Left kidney (tissue), 2 donors: ENCODE results near the gene MAP4K3. TPM values are rescaled to one million over a fixed set of nuclear protein-coding genes. Genes with fewer than 3 reads are reported as not detected.
"Not testable (repeated sequence)": the region's sequence is repeated elsewhere in the genome, so short reads cannot be mapped to it uniquely, and the experiment has no call there.

Source experiments
- DNase-seq: peaks from one replicate; pipeline ENCODE4 v3.0.0-alpha.2; 2013
- polyA plus RNA-seq: library from polyadenylated mRNA; unstranded; fragments of 120-200 nt; gene quantifications from one replicate; pipeline ENCODE4 v1.2.1, GENCODE V29; 2013; ENCODE audit not compliant: insufficient read length

Gene MAP4K3
- polyA plus RNA-seq, 1 donor: 98.1 TPM

DNA sequence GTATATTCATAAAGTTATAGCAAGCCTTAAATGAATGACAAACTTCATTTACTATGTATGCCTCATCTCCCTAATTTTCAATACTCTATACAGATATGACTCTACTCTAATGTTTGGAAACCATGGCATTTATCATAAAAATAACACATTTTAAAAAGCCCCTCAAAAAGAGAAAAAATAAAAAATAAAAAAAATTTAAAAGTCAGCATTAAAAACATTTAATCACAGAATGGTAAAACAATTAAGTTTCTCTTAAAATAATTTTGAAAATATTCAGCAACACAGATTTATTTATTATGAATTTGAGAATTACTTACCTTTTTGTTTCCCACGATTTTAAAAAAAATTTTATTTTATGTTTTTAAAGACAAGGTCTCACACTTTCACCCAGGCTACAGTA lies 128.3 kb downstream of the MAP4K3 start:
- DNase-seq: no peak

DNA sequence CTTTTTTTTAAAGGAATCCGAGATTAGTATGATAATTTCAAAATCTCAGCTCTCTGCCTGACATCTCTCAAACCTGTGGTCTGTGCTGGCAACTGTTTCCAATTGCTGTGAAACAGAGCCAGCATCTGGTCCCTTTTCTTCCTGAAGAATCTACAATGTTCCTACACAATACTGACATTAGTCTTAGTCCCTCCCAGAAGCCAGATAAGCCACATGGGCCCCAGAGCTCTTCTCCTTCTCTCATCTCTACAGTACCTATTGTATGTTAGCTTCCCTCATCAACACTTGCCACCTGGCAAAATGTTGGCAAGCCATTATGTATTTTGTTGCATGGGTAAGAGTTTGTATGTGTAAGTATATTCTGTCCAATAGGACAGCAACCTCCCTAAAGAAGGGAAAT lies 130.5 kb downstream of the MAP4K3 start:
- no peak for DNase-seq

DNA sequence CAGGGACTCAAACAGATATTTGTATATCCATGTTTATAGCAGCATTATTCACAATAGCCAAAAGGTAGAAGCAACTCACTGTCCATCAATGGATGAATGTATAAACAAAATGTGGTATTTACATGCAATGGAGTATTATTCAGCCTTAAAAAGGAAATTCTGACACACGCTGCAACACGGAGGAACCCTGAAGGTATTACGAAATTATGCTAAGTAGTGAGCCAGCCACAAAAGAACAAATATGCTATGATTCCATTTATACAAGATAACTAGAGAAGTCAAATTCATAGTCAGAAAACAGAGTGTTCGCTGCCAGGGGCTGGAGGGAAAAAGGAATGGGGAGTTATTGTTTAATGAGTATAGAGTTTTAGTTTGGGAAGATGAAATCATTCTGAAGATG lies 132.4 kb downstream of the MAP4K3 start:
- DNase-seq: no peak

DNA sequence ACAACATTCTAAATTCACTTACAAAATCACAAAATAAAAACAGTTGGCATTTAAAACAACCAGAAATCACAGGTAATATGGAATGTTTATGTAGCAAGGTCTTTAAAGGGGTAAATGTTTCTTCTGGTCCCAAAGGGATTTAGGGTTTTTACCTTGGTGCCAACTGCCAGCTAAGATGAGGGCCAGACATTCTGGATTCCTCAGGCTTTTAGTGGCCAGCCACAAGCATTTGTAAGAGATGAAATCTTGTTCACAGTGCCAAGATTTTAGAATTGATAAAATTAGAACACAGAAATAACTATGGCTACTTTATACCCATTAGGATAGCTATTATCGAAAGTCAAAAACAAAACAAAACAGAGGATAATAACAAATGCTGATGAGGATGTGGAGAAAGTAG lies 132.9 kb downstream of the MAP4K3 start:
- no peak for DNase-seq

DNA sequence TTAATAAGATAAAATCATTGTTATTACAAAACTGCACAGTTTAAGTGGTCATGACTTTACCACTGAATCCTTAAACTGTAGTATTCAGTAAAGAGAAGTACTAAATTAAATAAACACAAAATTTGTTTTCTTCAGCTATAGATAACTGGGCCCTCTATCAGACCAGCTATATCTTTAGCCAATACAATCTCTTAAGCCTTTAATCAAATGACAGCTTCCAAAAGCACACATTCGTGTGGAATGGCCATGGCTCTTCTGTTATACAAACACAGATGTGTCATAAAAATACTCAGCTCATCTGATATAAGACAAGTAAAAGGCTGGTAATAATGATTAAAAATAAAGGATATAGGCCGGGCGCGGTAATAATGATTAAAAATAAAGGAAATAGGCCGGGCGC lies 135.7 kb downstream of the MAP4K3 start:
- no peak for DNase-seq

DNA sequence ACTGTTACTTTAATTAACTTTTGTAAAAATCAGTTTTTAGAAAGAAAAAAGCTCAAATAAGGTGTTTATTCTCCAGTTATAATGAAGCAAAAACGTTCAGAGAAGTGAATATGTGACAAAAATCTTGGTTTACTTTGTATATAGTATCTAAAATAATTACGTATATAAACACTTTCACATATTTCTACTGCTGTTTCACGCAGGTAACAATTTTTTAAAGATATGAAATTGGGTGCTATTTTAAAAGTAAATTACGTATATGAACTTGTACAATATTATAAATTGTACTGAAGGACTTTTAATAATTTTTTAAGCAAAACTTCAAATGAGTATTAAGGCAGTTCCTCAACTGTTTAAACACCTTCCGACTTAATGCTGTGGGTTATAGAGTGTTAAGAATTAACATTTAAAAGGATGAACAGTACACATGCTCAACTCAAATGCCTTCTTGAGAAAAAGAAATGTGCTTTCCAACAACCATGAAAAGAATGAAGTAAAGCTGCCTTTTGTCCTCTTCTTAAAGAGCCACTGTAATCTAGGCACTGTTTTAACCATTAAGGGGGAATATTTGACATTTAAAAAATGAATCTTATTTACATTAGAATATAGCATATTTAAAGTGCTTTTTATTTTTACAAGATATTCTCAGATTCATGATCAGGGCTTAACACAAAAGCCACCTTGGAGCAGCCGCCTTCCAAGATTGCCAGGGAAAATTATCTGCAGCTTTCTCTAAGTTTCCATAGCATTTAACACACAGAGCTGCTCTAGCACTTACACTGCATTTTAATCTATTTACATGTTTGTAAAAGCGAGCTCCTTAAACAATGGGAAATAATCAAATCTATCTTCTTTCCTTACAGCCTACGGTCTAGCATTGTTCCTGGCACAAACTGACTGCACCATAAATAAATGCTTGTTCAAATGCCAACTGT lies 136.8 kb downstream of the MAP4K3 start:
- no peak for DNase-seq

DNA sequence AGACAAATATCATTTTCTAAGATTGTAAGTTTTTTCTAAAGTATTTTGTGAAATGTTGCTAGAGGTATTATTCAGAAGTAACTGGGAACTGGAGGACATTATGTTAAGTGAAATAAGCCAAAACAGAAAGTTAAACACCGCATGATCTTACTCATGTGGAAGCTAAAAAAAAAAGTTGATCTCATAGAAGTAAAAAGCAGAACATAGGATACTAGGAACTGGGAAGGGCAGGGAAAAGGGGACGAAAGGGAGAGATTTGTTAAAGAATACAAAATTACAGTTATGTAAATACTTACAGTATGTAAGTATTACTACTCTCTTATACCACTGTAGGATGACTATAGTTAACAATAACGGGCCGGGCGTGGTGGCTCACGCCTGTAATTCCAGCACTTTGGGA lies 146.7 kb downstream of the MAP4K3 start:
- no peak for DNase-seq

DNA sequence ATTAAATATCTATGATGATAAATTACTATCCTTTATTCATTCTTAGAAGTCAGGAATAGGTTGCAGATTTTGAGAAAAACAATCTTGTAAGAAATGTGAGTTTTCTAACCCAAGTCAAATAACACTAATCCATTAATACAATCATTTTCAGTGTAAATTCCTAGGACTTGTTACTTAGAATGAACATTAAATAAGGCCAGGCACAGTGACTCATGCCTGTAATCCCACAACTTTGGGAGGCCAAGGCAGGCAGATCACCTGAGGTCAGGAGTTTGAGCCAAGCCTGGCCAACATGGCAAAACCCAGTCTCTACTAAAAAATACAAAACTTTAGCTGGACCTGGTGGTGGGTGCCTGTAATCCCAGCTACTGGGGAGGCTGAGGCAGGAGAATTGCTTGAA lies 147.5 kb downstream of the MAP4K3 start:
- DNase-seq: no peak

DNA sequence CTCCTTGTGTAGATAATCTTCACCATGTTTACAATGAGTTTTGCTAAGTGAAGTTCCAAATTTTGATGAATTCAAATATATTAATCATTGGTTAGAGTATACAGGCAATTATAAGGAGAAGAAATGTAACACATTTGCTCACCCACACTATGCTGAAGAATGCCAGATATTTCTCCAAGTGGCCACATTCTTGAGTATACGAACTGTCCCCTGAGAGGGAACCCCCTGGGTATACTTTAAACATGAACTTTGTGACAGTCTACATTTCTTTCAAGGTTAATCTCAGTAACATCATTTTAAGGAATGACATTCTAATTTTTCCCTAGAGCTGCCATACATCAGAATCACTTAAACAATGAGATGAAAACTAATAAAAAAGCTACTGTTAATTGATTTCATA lies 153.5 kb downstream of the MAP4K3 start:
- no peak for DNase-seq

DNA sequence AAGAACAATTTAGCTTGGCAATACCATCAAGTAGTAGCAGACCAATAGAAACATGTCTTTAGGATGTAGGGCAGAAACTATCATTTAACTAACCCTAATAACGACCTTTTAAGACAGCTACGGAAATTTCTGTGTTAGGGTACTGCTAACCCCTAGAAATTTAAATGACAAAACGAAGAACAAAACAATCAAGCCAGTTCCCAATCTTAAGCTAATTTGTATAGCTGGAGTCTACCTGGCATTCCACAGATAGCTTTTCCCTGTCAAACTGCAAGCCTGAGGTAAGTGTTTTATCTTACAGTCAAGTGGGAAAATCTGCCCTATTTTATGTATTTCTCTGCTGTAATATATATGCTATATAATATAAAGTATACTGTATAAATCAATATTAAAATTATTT lies 155.7 kb downstream of the MAP4K3 start:
- no peak for DNase-seq

DNA sequence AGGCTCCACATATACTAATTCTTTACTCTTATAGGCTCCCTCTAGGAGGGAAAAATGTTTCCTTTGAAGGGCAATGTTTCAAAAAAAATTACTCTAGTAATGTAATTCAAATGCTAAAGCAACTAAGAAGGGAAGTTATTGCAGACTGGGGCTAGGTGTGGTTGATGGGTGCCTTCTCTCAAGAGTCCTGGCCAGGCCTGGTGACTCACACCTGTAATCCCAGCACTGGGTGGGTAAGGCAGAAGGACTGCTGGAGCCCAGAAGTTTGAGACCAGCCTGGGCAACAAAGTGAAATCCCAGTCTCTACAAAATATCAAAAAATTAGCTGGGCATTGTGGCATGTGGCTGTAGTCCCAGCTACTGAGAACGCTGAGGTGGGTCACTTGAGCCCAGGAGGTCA lies 162.1 kb downstream of the MAP4K3 start:
- no peak for DNase-seq

DNA sequence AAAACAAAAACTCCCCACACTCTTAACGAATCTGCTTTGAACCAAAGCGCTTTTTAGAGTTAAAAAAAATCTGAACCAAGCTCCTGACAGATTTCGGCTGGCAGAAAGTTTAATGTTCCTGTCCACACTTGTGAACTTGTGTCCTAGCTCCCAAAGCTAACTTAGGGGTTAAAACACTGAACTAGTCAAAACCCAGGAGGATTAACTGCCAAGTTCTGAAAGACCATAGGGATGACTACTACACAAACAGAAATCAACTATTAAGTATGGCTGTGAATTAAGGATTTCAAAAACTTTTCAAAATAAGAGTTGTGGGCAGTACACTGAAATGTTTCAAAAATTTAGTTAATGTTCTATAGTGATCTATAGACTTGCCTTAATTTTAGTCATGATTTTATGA lies 167.1 kb downstream of the MAP4K3 start:
- no peak for DNase-seq

DNA sequence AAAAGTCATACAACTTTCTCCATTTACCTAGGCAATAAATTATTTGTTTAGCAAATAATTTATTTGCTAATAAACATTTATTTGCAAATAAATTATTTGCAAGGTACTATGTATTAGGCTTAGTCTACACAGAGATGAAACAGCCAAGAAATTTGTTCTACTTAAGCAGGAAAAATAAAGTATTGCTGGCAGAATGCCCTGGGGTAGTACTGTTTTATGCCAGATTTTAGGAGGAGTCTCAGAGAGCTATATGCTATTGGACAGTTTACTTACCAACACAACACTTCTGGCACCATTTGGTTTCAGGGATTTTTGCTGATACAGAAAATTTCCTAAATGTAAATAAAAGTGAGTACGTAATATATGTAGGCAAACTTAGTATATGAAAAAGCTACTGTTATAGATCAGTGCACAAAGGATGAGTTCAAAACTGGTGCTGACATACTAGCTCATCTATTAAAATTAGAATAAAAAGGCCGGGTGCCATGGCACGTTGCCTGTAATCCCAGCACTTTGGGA lies 170.1 kb downstream of the MAP4K3 start:
- no peak for DNase-seq

DNA sequence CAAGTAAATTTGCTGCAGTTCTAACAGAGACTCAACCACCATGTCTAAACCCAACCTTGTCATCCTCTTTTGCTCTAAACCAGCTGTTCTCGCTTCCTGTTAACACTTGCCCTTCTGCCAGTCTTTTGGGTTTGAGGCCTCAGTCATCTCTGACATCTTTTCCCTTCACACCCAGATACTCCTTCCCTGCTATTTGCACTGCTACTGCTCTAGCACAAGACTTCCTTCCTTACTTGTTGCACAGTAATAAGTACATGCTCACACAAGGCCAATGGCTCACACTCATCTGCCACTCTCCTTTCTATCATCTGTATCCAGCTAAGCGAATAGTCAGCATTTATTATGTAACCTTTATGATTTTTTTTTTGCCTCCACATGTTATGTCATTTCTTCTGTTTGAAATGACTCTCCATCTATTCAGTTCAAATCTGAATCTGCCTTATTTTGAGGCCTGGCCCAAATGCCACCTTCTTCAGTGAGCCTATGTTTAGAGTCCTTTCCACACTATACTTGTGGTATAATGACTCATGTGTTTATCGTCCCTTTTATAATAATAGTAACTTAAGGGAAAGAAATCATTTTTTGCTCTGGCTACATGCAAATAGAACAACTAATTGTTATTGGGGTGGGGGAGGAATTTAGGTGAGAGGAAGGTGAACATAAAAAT lies 170.8 kb downstream of the MAP4K3 start:
- no peak for DNase-seq

DNA sequence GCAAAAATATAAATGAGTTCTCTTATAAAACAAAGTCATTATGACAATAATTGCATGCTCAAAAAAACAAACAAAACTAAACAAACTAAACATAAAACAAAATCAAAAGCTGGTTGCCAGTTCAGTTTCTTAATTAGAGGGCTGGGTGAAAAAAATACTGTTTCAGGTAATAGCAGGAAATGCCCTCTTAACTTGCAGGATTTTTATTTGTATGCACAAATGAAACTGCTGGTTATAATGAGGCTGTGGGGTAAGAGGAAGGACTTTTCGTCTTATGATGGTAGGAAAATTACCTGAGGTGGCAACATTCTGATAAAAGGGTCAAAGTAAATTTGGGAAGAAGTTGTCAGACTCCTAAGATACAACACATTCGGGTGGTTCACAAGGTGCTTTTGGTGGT lies 171.8 kb downstream of the MAP4K3 start:
- DNase-seq: no peak

DNA sequence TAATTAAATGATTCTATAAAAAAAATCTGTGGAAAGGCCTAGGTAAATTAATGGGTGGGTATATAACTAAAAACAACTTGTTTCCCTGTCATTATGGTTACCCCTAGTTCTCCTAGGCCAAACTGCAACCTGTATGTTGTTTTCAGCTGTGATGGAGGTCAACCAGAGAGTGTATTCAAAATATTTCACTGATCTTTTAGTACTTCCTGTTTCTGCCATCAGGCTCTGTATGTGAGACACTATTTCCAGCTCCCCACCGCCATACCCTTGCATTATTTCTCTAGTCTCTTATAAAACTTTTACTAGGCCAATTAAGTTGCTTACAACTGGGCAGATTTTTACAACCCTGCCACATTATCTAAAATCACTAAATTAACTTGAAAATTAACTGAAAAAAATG lies 172.4 kb downstream of the MAP4K3 start:
- no peak for DNase-seq

DNA sequence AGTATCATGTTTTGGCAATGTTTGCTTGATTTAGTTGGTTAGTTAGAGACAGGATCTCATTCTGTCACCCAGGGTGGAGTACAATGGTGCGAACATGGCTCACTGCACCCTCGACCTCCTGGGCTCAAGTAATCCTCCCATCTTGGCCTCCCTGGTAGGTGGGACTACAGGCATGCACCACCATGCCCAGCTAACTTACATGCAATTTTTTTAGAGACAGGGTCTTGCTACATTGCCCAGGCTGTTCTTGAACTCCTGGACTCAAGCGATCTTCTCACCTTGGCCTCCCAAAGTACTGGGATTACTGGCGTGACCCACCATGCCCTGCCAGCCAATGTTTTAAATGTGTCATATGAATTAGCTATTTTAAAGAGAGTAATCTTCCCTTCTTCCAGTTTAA lies 177.0 kb downstream of the MAP4K3 start:
- no peak for DNase-seq

DNA sequence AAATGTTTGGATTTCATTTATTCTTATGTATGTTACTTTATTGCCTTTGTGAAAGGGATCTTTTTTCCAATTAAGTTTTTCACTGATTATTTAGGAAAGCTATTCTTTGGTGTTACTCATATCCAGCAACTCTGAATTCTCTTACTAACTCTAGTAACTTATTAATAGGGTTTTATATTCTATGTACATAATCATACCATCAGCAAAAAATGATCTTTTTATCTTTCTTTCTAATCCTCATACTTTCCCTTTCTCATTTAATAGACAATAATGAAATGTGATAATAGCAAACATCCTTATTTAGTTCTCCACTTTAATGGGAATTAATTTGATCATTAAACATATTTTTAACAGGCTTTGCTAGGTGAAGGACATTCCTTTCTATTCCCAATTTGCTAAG lies 181.0 kb downstream of the MAP4K3 start:
- no peak for DNase-seq

DNA sequence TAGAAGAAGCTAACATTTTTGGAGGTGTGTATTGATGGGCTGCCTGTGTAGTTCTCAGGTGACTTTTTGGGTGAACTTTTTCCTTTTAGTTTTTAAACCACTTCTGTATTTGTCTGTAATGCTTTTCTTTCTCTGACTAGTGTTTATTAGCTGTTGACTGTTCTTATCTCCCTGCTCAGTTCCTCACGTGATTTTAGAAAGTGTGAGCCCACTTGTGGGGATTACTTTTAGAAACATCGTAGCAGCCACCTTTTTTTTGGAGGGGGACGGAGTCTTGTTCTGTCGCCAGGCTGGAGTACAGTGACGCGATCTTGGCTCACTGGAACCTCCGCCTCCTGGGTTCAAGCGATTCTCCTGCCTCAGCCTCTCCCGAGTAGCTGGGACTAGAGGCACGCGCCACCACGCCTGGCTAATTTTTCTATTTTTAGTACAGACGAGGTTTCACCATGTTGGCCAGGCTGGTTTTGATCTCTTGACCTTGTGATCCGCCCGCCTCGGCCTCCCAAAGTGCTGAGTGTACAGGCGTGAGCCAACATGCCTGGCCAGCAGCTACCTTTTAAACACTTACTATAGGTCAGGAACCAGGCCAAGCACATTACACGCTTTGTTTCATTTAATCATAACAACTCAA lies 184.1 kb downstream of the MAP4K3 start:
- DNase-seq: no peak

DNA sequence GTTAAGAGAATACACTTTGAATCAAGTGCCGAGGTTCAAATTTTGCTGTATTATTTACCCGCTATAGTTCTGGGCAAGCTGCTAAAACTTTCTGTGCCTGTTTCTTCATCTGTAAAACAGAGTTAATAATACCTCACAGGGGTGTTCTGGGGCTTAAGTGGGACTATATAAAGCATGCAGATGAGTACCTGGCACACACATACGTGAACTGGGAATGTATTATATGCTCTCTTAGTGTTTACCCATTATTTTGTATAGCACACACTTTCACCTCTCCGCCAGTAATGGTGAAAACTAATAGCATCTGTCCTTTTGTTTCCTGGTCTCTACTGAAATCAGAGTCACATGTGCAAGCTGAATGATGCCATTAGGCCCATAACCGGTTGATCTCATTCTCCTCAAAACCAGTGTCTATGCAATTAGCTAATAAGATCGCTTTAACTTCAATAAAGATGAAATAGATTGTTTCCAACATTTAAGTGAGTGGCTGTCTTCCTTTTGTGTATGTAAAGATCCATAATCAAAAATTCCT lies 189.5 kb downstream of the MAP4K3 start:
- DNase-seq: no peak

DNA sequence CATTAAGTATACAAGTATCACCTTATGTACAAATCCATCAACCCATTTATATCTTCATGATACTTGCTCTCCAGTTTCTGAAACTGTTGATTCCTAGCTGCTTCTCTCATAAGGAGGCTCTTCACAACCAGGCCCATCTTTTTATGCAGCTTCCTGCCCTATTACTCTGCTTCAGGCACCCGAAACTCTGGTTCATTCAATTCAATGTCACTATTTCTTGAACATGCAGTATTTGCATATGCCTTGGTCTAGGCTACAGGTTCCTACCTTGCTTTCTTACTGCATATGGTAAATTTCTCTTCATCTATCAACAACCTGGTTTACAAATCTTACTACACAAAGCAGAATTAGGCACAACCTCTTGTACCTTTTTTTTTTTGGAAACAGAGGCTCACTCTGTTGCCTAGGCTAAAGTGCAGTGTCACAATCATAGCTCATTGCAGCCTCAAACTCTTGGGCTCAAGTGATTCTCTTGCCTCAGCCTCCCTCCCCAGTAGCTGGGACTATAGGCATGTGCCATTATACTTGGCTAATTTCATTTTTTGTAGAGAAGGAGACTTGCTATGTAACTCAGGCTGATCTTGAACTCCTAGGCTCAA lies 190.6 kb downstream of the MAP4K3 start:
- DNase-seq: no peak

DNA sequence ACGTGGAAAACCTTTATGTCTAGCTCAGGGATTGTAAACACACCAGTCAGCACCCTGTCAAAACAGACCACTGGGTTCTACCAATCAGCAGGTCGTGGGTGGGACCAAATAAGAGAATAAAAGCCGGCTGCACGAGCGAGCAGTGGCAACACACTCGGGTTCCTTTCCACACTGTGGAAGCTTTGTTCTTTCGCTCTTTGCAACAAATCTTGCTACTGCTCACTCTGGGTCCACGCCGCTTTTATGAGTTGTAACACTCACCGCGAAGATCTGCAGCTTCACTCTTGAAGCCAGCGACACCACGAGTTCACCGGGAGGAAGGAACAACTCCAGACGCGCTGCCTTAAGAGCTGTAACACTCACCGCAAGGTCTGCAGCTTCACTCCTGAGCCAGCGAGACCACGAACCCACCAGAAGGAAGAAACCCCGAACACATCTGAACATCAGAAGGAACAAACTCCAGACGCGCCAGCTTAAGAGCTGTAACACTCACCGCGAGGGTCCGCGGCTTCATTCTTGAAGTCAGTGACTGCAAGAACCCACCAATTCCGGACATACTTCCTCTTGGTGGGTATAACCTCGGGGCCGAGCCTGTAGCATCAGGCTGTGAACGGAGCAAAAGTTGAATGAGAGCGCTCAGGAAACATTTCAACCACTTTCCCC lies 192.0 kb downstream of the MAP4K3 start:
- DNase-seq: not testable (repeated sequence)
